SK-N-MC (cell line): ENCODE data around the gene OCEL1.

ENCODE experiments used
- DNase-seq: peaks from one replicate; pipeline ENCODE4 v3.0.0-alpha.2; 2011; ENCODE audit warnings: low read depth, low spot score
- H3K27ac ChIP-seq: fragments of 200-600 bp; sonication (generic); 2 replicates; pipeline ENCODE4 v1.5.1; 2016; ENCODE audit warnings: mixed run types
- H3K36me3 ChIP-seq: fragments of 200-600 bp; sonication (generic); 2 replicates; pipeline ENCODE4 v1.6.1; 2017; ENCODE audit warnings: antibody characterized with exemption, low read length, mixed read lengths; ENCODE audit not compliant: insufficient read depth
- H3K4me3 ChIP-seq: fragments of 200-600 bp; sonication (generic); 2 replicates; pipeline ENCODE4 v1.5.1; 2016
- H3K9ac ChIP-seq: fragments of 200-600 bp; sonication (generic); 2 replicates; pipeline ENCODE4 v1.8.0; 2017; ENCODE audit warnings: mixed run types, mixed read lengths; ENCODE audit not compliant: insufficient read length
- H3K9me3 ChIP-seq: fragments of 200-600 bp; sonication (generic); 2 replicates; pipeline ENCODE4 v1.6.1; 2017; ENCODE audit warnings: low read depth, mild to moderate bottlenecking, antibody characterized with exemption, low read length, moderate library complexity, mixed read lengths
- EZH2 ChIP-seq: fragments of 200-600 bp; sonication (generic); IDR thresholded peaks from one replicate; pipeline ENCODE4 v1.6.1; 2017; ENCODE audit warnings: antibody characterized with exemption
- FOXP2 ChIP-seq: optimal IDR thresholded peaks from 2 replicates; pipeline ENCODE3; 2011; ENCODE audit warnings: mild to moderate bottlenecking, moderate library complexity; ENCODE audit not compliant: insufficient read depth; ENCODE audit errors: extremely low read length, control extremely low read depth
- POLR2AphosphoS5 ChIP-seq: IDR thresholded peaks from 2 replicates; pipeline ENCODE4 v1.6.1; 2012; ENCODE audit warnings: mild to moderate bottlenecking, low read depth, low read length, borderline replicate concordance

OCEL1 gene

DNA sequence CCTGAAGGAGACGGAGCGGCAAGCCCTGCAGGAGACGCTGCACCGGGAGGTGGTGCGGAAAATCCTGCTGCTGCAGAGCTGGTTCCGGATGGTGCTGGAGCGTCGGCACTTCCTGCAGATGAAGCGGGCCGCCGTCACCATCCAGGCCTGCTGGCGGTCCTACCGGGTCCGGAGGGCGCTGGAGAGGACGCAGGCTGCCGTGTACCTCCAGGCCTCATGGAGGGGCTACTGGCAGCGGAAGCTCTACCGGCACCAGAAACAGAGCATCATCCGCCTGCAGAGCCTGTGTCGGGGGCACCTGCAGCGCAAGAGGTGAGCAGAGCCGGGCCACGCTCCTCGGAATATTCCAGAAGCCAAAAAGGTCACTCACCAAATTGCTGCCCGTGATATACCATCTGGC lies 33.3 kb upstream of the OCEL1 start:
- TF ChIP-seq FOXP2 (no peak), POLR2AphosphoS5 (no peak), EZH2 (no peak)
- H3K36me3 ChIP-seq = peaks cover 5% of the 10 kb centered on the region; the same call in 1 of the 2 replicates
- no peaks in the 10 kb centered on the region for H3K9me3 ChIP-seq
- no peak overlapping the region for H3K27ac ChIP-seq
- no peak overlapping the region for H3K9ac ChIP-seq
- DNase-seq = no peak
- H3K4me3 ChIP-seq = no peak overlapping the region

DNA sequence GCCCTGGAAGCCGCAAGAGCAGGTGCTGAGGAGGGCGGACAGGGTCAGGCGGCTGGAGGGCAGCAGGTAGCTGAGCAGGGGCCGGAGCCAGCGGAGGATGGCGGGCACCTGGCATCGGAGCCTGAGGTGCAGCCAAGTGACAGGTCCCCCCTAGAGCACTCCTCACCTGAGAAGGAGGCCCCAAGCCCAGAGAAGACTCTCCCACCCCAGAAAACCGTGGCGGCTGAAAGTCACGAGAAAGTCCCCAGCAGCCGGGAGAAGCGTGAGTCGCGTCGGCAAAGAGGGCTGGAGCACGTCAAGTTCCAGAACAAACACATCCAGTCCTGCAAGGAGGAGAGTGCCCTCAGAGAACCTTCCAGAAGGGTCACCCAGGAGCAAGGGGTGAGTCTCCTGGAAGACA lies 31.4 kb upstream of the OCEL1 start:
- no peak overlapping the region for H3K4me3 ChIP-seq

DNA sequence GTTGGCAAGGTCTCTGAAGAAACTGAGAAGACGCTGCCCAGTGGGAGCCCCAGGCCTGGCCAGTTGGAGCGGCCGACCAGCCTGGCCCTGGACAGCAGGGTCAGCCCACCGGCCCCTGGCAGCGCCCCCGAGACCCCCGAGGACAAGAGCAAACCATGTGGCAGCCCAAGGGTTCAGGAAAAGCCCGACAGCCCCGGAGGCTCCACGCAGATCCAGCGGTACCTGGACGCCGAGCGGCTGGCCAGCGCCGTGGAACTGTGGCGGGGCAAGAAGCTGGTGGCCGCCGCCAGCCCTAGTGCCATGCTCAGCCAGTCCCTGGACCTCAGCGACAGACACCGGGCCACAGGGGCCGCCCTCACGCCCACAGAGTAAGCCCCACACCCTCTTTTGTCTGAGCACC lies 30.9 kb upstream of the OCEL1 start:
- no peak for TF ChIP-seq FOXP2
- no peak for TF ChIP-seq EZH2
- Histone ChIP-seq H3K9ac (no peak overlapping the region), H3K36me3 (peaks cover 5% of the 10 kb centered on the region; the same call in 1 of the 2 replicates)

More for the DNA sequence above, 31.4 kb upstream of the OCEL1 start:
- TF ChIP-seq FOXP2 (no peak), EZH2 (no peak), POLR2AphosphoS5 (no peak)
- Histone ChIP-seq H3K9me3 (no peaks in the 10 kb centered on the region), H3K36me3 (peaks cover 5% of the 10 kb centered on the region; the same call in 1 of the 2 replicates), H3K9ac (no peak overlapping the region), H3K27ac (no peak overlapping the region)
- DNase-seq = no peak

DNA sequence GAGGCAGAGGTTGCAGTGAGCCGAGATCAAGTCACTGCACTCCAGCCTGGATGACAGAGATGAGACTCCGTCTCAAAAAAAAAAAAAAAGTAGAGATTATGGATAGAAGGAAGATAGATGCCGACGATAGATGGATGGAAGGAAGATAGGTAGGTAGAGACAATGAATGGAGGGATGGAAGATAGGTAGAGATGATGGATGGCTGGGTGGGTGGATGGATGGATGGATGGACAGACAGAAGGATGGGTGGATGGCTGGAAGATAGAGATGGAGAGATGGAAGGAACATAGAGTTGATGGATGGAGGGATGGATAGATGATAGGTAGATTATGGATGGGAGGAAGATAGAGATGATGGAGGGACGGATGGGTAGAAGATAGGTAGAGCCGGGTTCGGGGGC lies 29.4 kb upstream of the OCEL1 start:
- Histone ChIP-seq H3K4me3 (no peak overlapping the region), H3K9me3 (no peaks in the 10 kb centered on the region), H3K36me3 (no peaks in the 10 kb centered on the region; the same call in 1 of the 2 replicates), H3K27ac (no peak overlapping the region), H3K9ac (no peak overlapping the region)
- DNase-seq = no peak
- TF ChIP-seq POLR2AphosphoS5 (no peak), FOXP2 (no peak), EZH2 (no peak)

More for the DNA sequence above, 30.9 kb upstream of the OCEL1 start:
- H3K9me3 ChIP-seq = no peaks in the 10 kb centered on the region
- no peak for DNase-seq
- H3K4me3 ChIP-seq = no peak overlapping the region
- H3K27ac ChIP-seq = no peak overlapping the region

DNA sequence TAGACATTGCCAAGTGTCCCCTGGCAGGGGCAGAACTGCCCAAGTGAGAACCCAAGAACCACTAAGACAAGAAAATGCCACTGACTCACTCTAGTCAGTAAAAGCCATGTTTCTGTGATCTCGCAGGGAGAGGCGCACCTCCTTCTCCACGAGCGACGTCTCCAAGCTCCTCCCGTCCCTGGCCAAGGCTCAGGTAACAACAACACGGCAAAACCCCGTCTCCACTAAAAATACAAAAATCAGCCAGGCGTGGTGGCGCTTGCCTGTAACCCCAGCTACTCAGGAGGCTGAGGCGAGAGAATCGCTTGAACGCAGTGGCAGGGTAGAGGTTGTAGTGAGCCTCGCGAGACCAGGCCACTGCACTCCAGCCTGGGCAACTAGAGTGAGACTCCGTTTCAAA lies 28.4 kb upstream of the OCEL1 start:
- no peak for DNase-seq
- Histone ChIP-seq H3K27ac (no peak overlapping the region), H3K36me3 (peaks cover 10% of the 10 kb centered on the region; the same call in 1 of the 2 replicates), H3K9me3 (no peaks in the 10 kb centered on the region), H3K4me3 (no peak overlapping the region), H3K9ac (no peak overlapping the region)
- TF ChIP-seq EZH2 (no peak), POLR2AphosphoS5 (no peak)

DNA sequence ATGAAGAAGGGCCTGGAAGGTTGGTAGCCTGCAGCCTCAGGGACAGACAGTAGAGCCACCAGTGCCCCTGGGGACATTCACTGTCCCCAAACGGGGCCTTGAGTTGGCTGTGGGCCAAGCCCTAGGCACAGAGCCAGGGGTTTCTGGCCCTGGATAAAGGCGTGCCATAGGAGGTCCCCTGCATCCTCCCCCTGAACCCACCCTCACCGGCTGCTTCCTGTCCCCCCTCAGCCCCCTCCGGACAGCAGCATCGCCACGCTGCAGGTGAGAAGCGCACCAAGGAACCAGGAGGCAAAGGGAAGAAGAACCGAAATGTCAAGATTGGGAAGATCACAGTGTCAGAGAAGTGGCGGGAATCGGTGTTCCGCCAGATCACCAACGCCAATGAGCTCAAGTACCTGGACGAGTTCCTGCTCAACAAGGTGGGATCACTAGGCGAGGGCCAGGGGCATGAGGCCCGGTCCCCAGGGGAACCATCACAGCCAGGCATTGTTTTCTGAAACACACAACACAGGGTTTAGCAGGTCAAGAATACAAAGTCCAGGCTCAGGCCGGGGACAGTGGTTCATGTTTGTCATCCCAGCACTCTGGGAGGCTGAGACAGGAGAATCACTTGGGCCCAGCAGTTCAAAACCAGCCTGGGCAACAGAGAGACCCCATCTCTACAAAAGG lies 25.5 kb upstream of the OCEL1 start:
- no peak overlapping the region for H3K9ac ChIP-seq
- peaks cover 10% of the 10 kb centered on the region; the same call in 1 of the 2 replicates for H3K36me3 ChIP-seq
- TF ChIP-seq POLR2AphosphoS5 (no peak), FOXP2 (no peak), EZH2 (no peak)
- no peak overlapping the region for H3K4me3 ChIP-seq
- DNase-seq = no peak
- H3K9me3 ChIP-seq = no peaks in the 10 kb centered on the region
- H3K27ac ChIP-seq = no peak overlapping the region

DNA sequence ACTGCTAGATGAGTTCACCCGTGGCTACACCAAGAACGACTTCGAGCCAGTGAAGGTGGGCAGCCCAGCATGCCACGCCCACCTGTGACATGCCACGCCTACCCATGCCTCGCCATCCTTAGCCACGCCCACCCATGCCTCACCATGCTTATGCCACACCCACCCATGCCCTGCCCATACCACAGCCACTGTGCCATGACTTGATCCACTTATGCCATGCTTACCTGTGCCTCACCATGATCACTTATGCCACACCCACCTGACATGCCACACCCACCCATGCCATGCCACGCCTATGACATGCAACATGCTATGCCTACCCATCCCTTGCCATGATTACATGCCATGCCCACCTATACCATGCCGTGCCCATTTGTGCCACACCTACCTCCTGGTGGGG lies 23.8 kb upstream of the OCEL1 start:
- TF ChIP-seq POLR2AphosphoS5 (no peak), FOXP2 (no peak), EZH2 (no peak)
- no peak overlapping the region for H3K9ac ChIP-seq
- DNase-seq = no peak
- no peaks in the 10 kb centered on the region for H3K9me3 ChIP-seq
- no peak overlapping the region for H3K4me3 ChIP-seq
- peaks cover 10% of the 10 kb centered on the region; the same call in 1 of the 2 replicates for H3K36me3 ChIP-seq
- H3K27ac ChIP-seq = no peak overlapping the region

DNA sequence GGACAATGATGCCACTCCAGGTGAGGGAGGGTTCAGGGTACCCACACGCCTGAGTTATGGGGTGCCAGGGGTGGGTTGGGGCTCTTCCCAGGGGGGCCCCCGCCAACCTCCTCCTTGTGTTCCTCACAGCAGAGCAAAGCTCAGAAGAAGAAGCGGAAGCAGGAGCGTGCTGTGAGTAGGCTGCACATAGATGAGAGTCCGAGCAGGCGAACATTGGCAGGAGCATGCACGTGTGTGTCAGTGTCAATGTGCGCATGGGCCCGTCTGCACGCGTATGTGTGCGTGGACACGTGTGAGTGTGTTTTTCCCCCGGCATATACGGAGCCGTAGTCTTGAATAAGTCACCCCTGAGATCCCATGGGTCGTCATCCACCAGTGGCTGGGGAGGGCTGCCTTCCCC lies 23.3 kb upstream of the OCEL1 start:
- Histone ChIP-seq H3K36me3 (peaks cover 10% of the 10 kb centered on the region; the same call in 1 of the 2 replicates), H3K4me3 (no peak overlapping the region), H3K9ac (no peak overlapping the region), H3K27ac (no peak overlapping the region), H3K9me3 (no peaks in the 10 kb centered on the region)
- TF ChIP-seq POLR2AphosphoS5 (no peak), EZH2 (no peak), FOXP2 (no peak)
- DNase-seq = no peak
